ENCODE results near the gene BORCS6. TPM values are rescaled to one million over a fixed set of nuclear protein-coding genes. Genes with fewer than 3 reads are reported as not detected.
A peak's percentile ranks its signal among the peaks of the same experiment; 100 is the strongest.

The BORCS6 gene
- total RNA-seq, 1 donor, result 27.7 TPM

- peak; percentile 96 to 100 (median 100) for DNase-seq (ENCODE audit: low read depth in 2 of 3, low spot score in 2 of 3)
Observed at GRCh38 chr17:8156246-8156992, 33.6 kb downstream of the BORCS6 start.

GRCh38 chr17:8155996-8156245 lies 34.1 kb downstream of the BORCS6 start:
- DNase-seq (ENCODE audit: low read depth in 2 of 3, low spot score in 2 of 3), result no peak

DNA sequence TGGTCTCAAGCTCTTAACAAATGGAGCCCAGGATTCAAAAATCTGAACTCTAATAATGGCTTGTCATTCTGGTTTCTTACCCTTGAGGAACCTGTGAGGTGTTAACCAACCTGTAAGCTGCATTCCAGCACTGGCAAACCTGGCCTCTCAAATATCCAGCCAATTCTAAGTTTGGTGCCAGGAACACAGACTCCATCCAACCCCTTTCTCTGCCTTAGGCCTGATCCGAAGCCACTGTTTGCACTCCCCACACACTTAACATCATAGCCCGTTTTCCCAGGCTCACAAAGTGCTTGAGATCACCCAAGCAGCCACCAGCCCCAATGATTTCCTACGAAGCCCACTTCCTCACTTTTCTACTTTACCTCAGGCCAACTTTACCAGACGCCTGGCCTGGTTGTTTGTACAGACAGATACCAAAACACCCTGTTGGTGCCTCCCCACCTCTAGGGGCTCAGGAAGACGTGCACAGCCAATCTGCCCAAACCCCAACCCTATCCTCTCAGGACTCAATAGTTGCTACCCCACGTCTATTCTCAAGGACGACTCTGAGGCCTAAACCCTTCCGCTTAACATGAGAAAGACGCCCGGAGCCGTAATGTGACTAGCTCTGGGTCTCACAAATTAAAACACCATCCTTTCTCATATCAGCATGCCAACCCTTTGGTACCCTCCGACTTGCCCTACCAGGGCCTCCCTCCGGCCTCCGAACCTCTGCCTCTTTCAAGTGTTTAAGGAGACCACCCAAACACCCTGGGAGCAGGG lies 34.6 kb downstream of the BORCS6 start:
- DNase-seq (ENCODE audit: low read depth in 2 of 3, low spot score in 2 of 3), result no peak

GRCh38 chr17:8154608-8155155 lies 35.3 kb downstream of the BORCS6 start:
- no peak for DNase-seq (ENCODE audit: low read depth in 2 of 3, low spot score in 2 of 3)

- peak; percentile 81 to 97 (median 92) for DNase-seq (ENCODE audit: low read depth in 2 of 3, low spot score in 2 of 3)
Observed at GRCh38 chr17:8153957-8154607, 35.9 kb downstream of the BORCS6 start.

DNA sequence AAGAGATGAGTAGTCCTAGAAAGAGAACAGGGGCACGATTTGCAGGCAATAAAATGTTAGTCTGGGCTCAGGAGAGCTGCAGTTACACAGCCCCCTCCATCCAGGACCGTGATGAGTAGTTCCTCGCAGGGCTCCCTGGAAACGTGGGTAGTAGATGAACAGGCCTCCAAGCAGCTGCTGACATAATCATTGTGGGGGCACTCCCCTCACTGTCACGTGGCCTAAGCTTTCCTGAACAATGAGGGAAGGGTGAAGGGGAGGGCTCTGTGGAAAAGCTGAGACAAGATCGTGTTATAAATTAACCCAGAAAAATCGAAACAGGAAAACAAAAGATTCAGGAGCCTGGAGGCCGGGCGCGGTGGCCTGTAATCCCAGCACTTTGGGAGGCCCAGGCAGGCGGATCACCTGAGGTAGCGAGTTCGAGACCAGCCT lies 36.4 kb downstream of the BORCS6 start:
- DNase-seq (ENCODE audit: low read depth in 2 of 3, low spot score in 2 of 3), result peak in 2 of 3 donors; percentile 64 to 78

GRCh38 chr17:8153031-8153451 lies 36.9 kb downstream of the BORCS6 start:
- no peak for DNase-seq (ENCODE audit: low read depth in 2 of 3, low spot score in 2 of 3)

DNA sequence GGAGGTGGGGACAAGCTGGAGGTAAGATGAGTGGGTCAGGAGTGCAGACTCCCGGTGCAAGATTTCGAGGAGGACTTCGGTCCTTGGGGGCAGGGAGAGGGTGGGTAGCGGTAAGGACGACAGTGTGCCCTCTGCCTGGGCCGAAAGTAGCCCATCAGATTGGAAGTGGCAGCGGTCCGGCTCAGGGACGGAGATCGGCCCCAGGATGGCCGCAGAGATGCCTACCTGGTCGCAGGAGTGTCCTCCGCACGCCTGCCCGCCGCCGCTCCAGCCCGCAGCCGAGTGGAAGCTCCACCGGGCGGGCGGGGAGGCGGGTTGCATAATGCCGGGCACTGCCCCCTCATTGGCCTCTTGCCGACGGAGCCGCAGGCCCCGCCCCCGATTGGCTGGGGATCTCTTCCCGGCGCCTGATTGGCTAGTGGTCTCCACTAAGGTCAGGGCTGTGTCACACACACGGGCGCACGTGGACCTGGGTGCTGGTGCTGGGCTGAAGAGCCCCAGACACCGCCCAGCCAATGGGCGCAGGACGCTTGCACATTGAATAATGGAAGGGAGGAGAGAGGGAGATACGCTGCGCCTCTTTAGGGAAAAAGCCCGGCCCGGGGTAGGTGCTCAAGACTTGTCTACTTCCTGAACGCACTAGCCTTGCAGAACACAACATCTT lies 37.7 kb downstream of the BORCS6 start, which contains the start of gene PER1:
PER1 (minus strand) TSS at position 293 of the 664 bp plus-strand sequence. CDS start 1,698 bp downstream, outside the sequence.
- DNase-seq (ENCODE audit: low read depth in 2 of 3, low spot score in 2 of 3), result peak; percentile 67 to 93 (median 89)

GRCh38 chr17:8151641-8152111 lies 38.3 kb downstream of the BORCS6 start:
- peak in 1 of 3 donors; percentile 58 for DNase-seq (ENCODE audit: low read depth in 2 of 3, low spot score in 2 of 3)

DNA sequence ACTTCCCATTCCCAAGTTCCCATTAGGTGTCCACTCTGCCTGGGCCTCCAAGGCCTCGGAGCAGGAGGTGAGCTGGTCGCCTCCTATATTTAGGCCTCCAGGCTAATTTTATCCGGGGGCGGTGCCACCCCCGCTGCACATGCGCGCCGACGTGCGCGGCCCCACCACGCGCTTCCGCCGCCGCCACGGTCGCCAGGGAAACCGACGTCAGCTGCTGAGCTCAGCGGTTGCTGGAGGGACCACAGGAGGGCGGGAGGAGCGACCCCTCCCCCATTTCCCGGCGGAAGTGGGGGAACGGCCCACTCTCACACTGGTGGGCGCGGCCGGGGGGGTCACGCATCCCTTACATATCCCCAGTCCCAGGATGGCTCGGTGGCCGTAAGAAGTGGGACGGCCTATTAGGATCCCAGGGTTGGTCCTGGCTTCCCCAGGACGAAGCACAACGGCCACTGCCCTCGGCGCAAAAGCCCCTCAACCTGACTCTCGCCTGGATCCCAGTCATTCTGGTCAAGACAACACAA lies 38.8 kb downstream of the BORCS6 start:
- DNase-seq (ENCODE audit: low read depth in 2 of 3, low spot score in 2 of 3), result peak; percentile 82 to 89 (median 87)

GRCh38 chr17:8150194-8151119 lies 39.5 kb downstream of the BORCS6 start:
- DNase-seq (ENCODE audit: low read depth in 2 of 3, low spot score in 2 of 3), result no peak

DNA sequence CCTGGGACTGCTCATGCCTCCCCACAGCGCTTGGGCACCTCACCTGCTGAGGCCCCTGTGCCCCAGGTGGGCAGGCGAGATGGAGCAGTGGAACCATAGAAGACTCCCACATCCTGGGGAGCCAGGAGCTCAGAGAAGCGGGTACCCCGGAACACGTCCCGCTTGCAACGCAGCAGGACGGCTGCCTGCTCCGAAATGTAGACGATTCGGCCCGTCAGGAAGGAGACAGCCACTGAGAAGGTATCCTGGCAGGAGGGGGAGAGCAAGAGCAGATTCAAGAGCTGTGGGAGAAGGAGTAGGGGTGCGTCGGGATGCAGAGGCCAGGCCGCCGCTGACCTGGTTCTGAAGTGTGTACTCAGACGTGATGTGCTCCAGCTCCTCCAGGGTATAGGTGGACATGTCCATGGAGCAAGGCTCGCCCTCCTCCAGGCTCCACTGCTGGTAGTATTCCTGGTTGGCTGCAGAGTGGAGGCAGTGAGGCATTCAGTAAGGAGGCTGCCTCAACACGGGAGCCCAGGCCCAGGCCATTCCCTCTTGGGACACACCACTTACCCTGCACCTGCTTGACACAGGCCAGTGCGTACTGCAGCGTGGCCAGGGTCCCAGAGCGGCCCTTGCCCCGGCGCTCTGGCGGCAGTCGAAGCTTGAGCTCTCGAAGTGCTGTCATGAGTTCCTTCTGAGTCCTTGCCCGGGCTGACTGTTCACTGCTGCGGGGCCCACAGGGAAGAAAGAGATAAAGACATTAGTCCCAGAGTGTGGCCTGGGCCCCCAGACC lies 40.4 kb downstream of the BORCS6 start:
- no peak for DNase-seq (ENCODE audit: low read depth in 2 of 3, low spot score in 2 of 3)

- no peak for DNase-seq (ENCODE audit: low read depth in 2 of 3, low spot score in 2 of 3)
Observed at GRCh38 chr17:8148560-8148959, 41.4 kb downstream of the BORCS6 start.

DNA sequence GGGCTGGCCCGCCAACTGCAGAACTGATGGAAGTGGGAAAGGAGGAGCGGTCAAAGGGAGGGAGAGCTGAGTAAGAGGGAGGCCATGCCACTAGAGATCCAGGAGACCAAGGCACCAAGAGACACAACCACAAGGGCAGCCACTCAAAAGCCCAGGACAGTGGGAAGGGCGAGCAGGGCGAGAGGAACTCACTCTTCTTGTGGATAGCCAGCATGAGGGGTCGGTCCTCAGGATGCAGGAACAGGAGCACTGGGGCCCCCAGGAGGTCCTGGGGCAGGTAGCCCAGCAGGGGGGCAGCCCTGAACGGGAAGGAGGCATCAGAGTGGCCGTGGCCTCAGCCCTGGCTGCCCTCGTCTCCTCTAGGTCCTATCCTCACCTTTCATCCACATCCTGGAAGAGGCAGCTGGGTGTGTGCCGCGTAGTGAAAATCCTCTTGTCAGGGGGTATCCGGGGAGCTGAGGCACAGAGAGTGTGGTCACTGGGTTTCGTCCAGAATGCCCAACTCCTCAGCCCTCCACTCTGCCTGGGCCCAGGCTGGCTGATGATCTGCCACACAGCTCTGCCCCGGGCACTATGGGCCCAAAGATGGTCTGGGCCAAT lies 42.1 kb downstream of the BORCS6 start:
- no peak for DNase-seq (ENCODE audit: low read depth in 2 of 3, low spot score in 2 of 3)

DNA sequence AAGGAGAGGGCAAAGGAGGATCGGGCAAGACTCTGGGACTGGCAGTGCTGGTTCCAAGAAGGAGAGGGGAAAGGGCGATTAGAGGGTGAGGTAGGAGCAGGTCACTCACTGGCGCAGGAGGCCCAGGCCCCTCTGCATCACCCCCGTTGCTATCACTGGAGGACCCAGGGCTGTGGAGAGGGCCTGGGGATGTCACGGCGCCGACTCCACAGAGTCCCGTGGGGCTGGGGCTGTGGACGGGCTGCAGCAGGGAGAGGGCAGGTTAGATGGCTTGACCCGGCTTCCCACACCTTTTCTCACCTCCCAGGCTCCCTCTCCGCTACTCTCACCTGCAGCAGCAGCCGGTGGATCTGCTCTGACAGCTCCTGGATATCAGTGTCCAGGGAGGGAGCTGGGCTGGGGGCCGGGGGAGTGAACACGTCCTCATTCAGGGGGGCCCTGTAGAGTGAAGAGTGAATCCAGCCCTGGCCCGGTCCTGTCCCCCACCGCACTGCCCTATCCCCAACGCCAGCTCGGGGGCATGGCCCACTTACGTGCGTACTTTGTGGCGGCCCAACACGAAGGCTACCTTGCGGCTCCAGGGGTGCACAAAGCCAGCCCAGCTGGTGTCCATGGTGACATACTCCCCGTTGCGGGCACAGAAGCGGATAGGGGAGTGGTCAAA lies 42.7 kb downstream of the BORCS6 start:
- DNase-seq (ENCODE audit: low read depth in 2 of 3, low spot score in 2 of 3), result no peak

DNA sequence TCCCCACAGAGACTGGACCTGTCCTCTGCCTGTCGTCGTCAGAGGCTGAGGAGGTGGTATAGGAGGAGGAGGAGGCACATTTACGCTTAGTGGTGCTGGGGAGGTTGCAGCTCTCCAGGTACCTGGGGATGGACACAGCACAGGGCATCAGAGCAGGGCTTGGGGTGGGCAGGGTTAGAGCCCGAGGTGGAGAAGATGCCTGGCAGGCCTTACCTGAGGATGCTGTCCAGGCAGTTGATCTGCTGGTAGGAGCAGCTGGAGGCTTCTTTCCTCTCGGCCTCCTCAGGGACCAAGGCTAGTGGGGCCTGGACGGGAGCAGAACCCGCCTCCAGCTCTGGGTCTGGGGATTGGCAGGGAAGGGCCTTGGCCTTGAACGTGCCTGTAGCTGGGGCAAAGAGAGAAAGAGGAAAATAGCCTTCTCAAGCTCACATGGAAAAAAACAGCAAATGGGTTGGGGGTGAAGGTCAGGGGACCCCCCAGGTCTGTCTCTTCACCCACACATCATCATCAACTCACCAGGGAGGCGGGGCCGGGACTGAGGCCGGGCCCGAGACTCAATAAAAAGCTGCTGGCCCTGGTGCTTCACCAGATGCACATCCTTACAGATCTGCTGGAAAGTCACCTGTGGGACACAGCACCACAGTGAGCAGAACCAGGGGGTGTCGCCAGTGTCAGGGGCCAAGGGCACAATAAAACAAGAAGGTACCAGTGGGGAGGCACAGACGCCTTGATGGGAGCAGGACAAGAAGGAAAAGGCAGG lies 43.4 kb downstream of the BORCS6 start:
- no peak for DNase-seq (ENCODE audit: low read depth in 2 of 3, low spot score in 2 of 3)

DNA sequence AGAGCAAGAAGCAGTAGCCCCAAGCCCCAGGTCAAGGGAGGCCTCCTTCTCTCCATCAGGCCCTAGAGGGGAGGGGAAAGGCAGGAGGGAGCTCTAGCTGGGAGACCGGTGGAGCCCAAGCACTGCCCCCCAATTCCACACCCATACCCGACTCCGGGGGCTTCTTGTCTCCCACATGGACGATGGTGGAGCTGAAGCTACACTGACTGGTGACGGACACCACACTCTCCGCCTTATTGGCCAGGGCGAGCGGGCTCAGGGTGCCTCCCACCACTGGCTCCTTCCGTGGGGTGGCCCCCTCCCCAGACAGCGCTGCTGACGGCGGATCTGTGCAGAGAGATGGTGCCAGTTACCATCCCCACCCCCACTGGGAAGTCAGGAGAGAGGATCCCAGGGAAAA lies 44.2 kb downstream of the BORCS6 start:
- no peak for DNase-seq (ENCODE audit: low read depth in 2 of 3, low spot score in 2 of 3)

Measured in hematopoietic multipotent progenitor cell (in vitro differentiated cells).